Mesothelial cell of epicardium (in vitro differentiated cells): ENCODE measurements around the gene XYLB. TPM values are rescaled to one million over a fixed set of nuclear protein-coding genes. Genes with fewer than 3 reads are reported as not detected.

Experiments used
- DNase-seq, 2 experiments: peaks; one replicate each; pipeline ENCODE4 v3.0.0; 2021; ENCODE audit warnings: low spot score in 2 of 2; ENCODE audit not compliant: unreplicated experiment in 2 of 2
- H3K27ac Mint-ChIP-seq: 2 replicates; pipeline ENCODE4 v1.8.0; 2021; ENCODE audit warnings: mixed read lengths
- H3K27me3 Mint-ChIP-seq: 2 replicates; pipeline ENCODE4 v1.8.0; 2021; ENCODE audit warnings: low read depth, mixed read lengths
- H3K36me3 Mint-ChIP-seq: 2 replicates; pipeline ENCODE4 v1.8.0; 2021; ENCODE audit warnings: mixed read lengths
- H3K4me1 Mint-ChIP-seq: 2 replicates; pipeline ENCODE4 v1.8.0; 2021; ENCODE audit warnings: mixed read lengths
- H3K4me3 Mint-ChIP-seq: 2 replicates; pipeline ENCODE4 v1.8.0; 2021; ENCODE audit warnings: mild to moderate bottlenecking, moderate library complexity, mixed read lengths
- H3K9me3 Mint-ChIP-seq: 2 replicates; pipeline ENCODE4 v1.8.0; 2021; ENCODE audit warnings: mixed read lengths
- CTCF ChIP-seq: fragments of 200-600 bp; sonication (generic); IDR thresholded peaks from one replicate; pipeline ENCODE4 v1.5.0; 2021; ENCODE audit warnings: antibody characterized with exemption; ENCODE audit not compliant: unreplicated experiment
- total RNA-seq: library from RNA; stranded (reverse); gene quantifications from 3 replicates; pipeline ENCODE4 v1.2.1, GENCODE V29; 2021

XYLB gene
- total RNA-seq, 1 donor from 2014 or later, result 5.5 TPM

GRCh38 chr3:38331257-38332022 lies 15.1 kb upstream of the XYLB start:
- Mint-ChIP-seq H3K4me1 (no peaks in the 10 kb centered on the region), H3K9me3 (peaks cover 9% of the 10 kb centered on the region), H3K27me3 (peaks cover 15% of the 10 kb centered on the region), H3K27ac (no peak overlapping the region), H3K4me3 (no peak overlapping the region), H3K36me3 (no peaks in the 10 kb centered on the region)
- DNase-seq, result no peak
- TF ChIP-seq CTCF, result no peak

- no peak overlapping the region for H3K4me3 Mint-ChIP-seq
- H3K4me1 Mint-ChIP-seq, result no peaks in the 10 kb centered on the region
- H3K27ac Mint-ChIP-seq, result no peak overlapping the region
- TF ChIP-seq CTCF, result no peak
- peaks cover 15% of the 10 kb centered on the region for H3K27me3 Mint-ChIP-seq
- peaks cover 6% of the 10 kb centered on the region for H3K9me3 Mint-ChIP-seq
- DNase-seq, result no peak
- no peaks in the 10 kb centered on the region for H3K36me3 Mint-ChIP-seq
These were observed 14.4 kb upstream of the XYLB start for GRCh38 chr3:38332201-38332600.

GRCh38 chr3:38334142-38335055 lies 12.2 kb upstream of the XYLB start:
- no peaks in the 10 kb centered on the region for H3K36me3 Mint-ChIP-seq
- peaks cover 22% of the 10 kb centered on the region for H3K27me3 Mint-ChIP-seq
- H3K4me3 Mint-ChIP-seq, result no peak overlapping the region
- no peak for DNase-seq
- no peaks in the 10 kb centered on the region for H3K9me3 Mint-ChIP-seq
- no peak for TF ChIP-seq CTCF
- no peak overlapping the region for H3K27ac Mint-ChIP-seq
- H3K4me1 Mint-ChIP-seq, result no peaks in the 10 kb centered on the region

- no peak for TF ChIP-seq CTCF
- Mint-ChIP-seq H3K36me3 (no peaks in the 10 kb centered on the region), H3K4me1 (no peaks in the 10 kb centered on the region), H3K27me3 (peaks cover 22% of the 10 kb centered on the region), H3K4me3 (no peak overlapping the region), H3K27ac (no peak overlapping the region), H3K9me3 (no peaks in the 10 kb centered on the region)
- no peak for DNase-seq
These were observed 11.3 kb upstream of the XYLB start for GRCh38 chr3:38335263-38335662.

- no peak for TF ChIP-seq CTCF
- no peaks in the 10 kb centered on the region for H3K9me3 Mint-ChIP-seq
- H3K4me3 Mint-ChIP-seq, result no peak overlapping the region
- H3K27ac Mint-ChIP-seq, result no peak overlapping the region
- no peaks in the 10 kb centered on the region for H3K4me1 Mint-ChIP-seq
- peaks cover 22% of the 10 kb centered on the region for H3K27me3 Mint-ChIP-seq
- no peaks in the 10 kb centered on the region for H3K36me3 Mint-ChIP-seq
- no peak for DNase-seq
These were observed 8.9 kb upstream of the XYLB start for GRCh38 chr3:38337703-38338102.
